ENCODE results near the gene OR2H2.

DNA sequence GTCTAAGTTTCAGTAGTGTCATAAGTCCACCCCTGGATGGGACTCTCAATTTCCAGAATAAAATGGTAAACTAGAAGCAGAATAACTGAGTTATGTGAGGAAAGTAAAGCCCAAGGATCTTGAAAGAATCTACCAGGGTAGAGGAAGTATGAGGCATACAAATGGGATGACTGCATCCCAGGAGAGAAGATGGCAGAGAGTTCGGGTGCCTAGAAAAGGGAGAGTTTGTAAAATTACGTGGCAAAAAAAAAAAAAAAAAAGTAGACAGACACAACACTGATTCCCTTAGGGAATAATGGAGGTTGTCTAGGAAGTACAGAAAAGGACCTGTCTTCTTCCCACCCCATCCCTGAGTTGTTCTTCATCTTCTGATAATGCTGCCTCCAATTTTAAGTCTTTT is 44.6 kb downstream of the OR2H2 start:
- TF ChIP-seq ZNF792 (tag by site-specific recombination; IDR thresholded peaks at IDR 0.05) (no peak), ZNF76 (tag by site-specific recombination; IDR thresholded peaks at IDR 0.05; ENCODE audit: borderline replicate concordance, low read depth) (no peak), YY1 (tag by site-specific recombination; IDR thresholded peaks at IDR 0.05) (no peak), ZNF658 (tag by site-specific recombination; IDR thresholded peaks at IDR 0.05) (no peak), ZFP37 (tag by site-specific recombination; IDR thresholded peaks at IDR 0.05) (no peak), ZSCAN16 (tag by site-specific recombination; IDR thresholded peaks at IDR 0.05) (no peak)
- TF ChIP-seq, protein P1, sequence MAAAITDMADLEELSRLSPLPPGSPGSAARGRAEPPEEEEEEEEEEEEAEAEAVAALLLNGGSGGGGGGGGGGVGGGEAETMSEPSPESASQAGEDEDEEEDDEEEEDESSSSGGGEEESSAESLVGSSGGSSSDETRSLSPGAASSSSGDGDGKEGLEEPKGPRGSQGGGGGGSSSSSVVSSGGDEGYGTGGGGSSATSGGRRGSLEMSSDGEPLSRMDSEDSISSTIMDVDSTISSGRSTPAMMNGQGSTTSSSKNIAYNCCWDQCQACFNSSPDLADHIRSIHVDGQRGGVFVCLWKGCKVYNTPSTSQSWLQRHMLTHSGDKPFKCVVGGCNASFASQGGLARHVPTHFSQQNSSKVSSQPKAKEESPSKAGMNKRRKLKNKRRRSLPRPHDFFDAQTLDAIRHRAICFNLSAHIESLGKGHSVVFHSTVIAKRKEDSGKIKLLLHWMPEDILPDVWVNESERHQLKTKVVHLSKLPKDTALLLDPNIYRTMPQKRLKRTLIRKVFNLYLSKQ (tag by site-specific recombination; IDR thresholded peaks at IDR 0.05; ENCODE audit: borderline replicate concordance) = no peak
- TF ChIP-seq, protein P2, sequence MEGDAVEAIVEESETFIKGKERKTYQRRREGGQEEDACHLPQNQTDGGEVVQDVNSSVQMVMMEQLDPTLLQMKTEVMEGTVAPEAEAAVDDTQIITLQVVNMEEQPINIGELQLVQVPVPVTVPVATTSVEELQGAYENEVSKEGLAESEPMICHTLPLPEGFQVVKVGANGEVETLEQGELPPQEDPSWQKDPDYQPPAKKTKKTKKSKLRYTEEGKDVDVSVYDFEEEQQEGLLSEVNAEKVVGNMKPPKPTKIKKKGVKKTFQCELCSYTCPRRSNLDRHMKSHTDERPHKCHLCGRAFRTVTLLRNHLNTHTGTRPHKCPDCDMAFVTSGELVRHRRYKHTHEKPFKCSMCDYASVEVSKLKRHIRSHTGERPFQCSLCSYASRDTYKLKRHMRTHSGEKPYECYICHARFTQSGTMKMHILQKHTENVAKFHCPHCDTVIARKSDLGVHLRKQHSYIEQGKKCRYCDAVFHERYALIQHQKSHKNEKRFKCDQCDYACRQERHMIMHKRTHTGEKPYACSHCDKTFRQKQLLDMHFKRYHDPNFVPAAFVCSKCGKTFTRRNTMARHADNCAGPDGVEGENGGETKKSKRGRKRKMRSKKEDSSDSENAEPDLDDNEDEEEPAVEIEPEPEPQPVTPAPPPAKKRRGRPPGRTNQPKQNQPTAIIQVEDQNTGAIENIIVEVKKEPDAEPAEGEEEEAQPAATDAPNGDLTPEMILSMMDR (tag by site-specific recombination; IDR thresholded peaks at IDR 0.05) = no peak
- TF ChIP-seq, protein P3, sequence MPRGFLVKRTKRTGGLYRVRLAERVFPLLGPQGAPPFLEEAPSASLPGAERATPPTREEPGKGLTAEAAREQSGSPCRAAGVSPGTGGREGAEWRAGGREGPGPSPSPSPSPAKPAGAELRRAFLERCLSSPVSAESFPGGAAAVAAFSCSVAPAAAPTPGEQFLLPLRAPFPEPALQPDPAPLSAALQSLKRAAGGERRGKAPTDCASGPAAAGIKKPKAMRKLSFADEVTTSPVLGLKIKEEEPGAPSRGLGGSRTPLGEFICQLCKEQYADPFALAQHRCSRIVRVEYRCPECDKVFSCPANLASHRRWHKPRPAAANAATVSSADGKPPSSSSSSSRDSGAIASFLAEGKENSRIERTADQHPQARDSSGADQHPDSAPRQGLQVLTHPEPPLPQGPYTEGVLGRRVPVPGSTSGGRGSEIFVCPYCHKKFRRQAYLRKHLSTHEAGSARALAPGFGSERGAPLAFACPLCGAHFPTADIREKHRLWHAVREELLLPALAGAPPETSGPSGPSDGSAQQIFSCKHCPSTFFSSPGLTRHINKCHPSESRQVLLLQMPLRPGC (tag by site-specific recombination; IDR thresholded peaks at IDR 0.05) = no peak
- TF ChIP-seq, protein P4, sequence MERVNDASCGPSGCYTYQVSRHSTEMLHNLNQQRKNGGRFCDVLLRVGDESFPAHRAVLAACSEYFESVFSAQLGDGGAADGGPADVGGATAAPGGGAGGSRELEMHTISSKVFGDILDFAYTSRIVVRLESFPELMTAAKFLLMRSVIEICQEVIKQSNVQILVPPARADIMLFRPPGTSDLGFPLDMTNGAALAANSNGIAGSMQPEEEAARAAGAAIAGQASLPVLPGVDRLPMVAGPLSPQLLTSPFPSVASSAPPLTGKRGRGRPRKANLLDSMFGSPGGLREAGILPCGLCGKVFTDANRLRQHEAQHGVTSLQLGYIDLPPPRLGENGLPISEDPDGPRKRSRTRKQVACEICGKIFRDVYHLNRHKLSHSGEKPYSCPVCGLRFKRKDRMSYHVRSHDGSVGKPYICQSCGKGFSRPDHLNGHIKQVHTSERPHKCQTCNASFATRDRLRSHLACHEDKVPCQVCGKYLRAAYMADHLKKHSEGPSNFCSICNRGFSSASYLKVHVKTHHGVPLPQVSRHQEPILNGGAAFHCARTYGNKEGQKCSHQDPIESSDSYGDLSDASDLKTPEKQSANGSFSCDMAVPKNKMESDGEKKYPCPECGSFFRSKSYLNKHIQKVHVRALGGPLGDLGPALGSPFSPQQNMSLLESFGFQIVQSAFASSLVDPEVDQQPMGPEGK (tag by site-specific recombination; IDR thresholded peaks at IDR 0.05) = no peak
- TF ChIP-seq, protein P5, sequence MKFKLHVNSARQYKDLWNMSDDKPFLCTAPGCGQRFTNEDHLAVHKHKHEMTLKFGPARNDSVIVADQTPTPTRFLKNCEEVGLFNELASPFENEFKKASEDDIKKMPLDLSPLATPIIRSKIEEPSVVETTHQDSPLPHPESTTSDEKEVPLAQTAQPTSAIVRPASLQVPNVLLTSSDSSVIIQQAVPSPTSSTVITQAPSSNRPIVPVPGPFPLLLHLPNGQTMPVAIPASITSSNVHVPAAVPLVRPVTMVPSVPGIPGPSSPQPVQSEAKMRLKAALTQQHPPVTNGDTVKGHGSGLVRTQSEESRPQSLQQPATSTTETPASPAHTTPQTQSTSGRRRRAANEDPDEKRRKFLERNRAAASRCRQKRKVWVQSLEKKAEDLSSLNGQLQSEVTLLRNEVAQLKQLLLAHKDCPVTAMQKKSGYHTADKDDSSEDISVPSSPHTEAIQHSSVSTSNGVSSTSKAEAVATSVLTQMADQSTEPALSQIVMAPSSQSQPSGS (tag by site-specific recombination; IDR thresholded peaks at IDR 0.05; ENCODE audit: low read depth) = no peak
